Vagina (tissue), 2 donors: ENCODE data around the gene DELE1.

Source experiments
- CTCF ChIP-seq, 3 experiments: fragments of 450-650 bp in 2 of 3; fragments of 200-600 bp in 1 of 3; sonication (generic) in 1 of 3; IDR thresholded peaks; one replicate each; pipeline ENCODE4 v1.5.1; 2017 to 2019; ENCODE audit warnings: antibody characterized with exemption in 3 of 3, mild to moderate bottlenecking in 2 of 3, moderate library complexity in 2 of 3
- POLR2A ChIP-seq, 2 donors: fragments of 450-650 bp; IDR thresholded peaks; one replicate each; pipeline ENCODE4 v1.6.1; 2017; ENCODE audit warnings: antibody characterized with exemption in 2 of 2, mild to moderate bottlenecking in 2 of 2, moderate library complexity in 2 of 2
- POLR2AphosphoS5 ChIP-seq, 2 donors: sonication (generic); formaldehyde crosslinking; IDR thresholded peaks; one replicate each; pipeline ENCODE4 v1.9.0; 2017; ENCODE audit warnings: antibody characterized with exemption in 2 of 2, mild to moderate bottlenecking in 2 of 2, low read depth in 1 of 2; ENCODE audit not compliant: insufficient read depth in 1 of 2

GRCh38 chr5:141934099-141934844 lies 10.6 kb downstream of the DELE1 start:
- TF ChIP-seq POLR2A (IDR thresholded peaks at IDR 0.05) (no peak), CTCF (IDR thresholded peaks at IDR 0.05) (no peak), POLR2AphosphoS5 (IDR thresholded peaks at IDR 0.05; ENCODE audit: insufficient read depth in 1 of 2, low read depth in 1 of 2) (no peak)
